CD14-positive monocyte (primary cell): ENCODE data around the gene HS3ST6. TPM values are rescaled to one million over a fixed set of nuclear protein-coding genes. Genes with fewer than 3 reads are reported as not detected.

Source experiments
- DNase-seq, 3 donors: peaks; one replicate each; pipeline ENCODE4 v3.0.0-alpha.2; 2011 to 2022
- H2AFZ ChIP-seq: 2 replicates; pipeline ENCODE4 v1.6.0; 2012; ENCODE audit warnings: mild to moderate bottlenecking, low read depth, low read length, inconsistent platforms; ENCODE audit not compliant: insufficient read depth, poor library complexity, severe bottlenecking
- H3K27ac ChIP-seq, 2 donors: 1 replicate in 1 of 2; 2 replicates in 1 of 2; pipeline ENCODE4 v1.5.1; 2012 to 2013; ENCODE audit warnings: low read length in 2 of 2, control low read depth in 1 of 2, inconsistent platforms in 1 of 2, low read depth in 1 of 2, mild to moderate bottlenecking in 1 of 2
- H3K27me3 ChIP-seq, 2 donors: one replicate each; pipeline versions ENCODE4 v1.6.0 to v1.6.1; 2011 to 2013; ENCODE audit warnings: low read length in 2 of 2; ENCODE audit not compliant: control insufficient read depth in 2 of 2, insufficient read depth in 2 of 2
- H3K36me3 ChIP-seq, 2 donors: replicated peaks in 1 of 2; 1 replicate in 1 of 2; 2 replicates in 1 of 2; pipeline versions ENCODE4 v1.5.1 to v1.6.1; 2012 to 2013; ENCODE audit warnings: low read length in 2 of 2, control low read depth in 1 of 2, inconsistent platforms in 1 of 2, mild to moderate bottlenecking in 1 of 2; ENCODE audit not compliant: insufficient read depth in 2 of 2, control insufficient read depth in 1 of 2
- H3K4me1 ChIP-seq, 2 donors: 1 replicate in 1 of 2; 2 replicates in 1 of 2; pipeline versions ENCODE4 v1.5.1 to v1.6.1; 2012 to 2013; ENCODE audit warnings: low read length in 2 of 2, control low read depth in 1 of 2, inconsistent platforms in 1 of 2, mild to moderate bottlenecking in 1 of 2, moderate library complexity in 1 of 2; ENCODE audit not compliant: insufficient read depth in 2 of 2, control insufficient read depth in 1 of 2
- H3K4me2 ChIP-seq: replicated peaks from 2 replicates; pipeline ENCODE3; 2012; ENCODE audit warnings: low read length, moderate library complexity, mild to moderate bottlenecking; ENCODE audit not compliant: poor library complexity, severe bottlenecking; ENCODE audit errors: extremely low read depth
- H3K4me3 ChIP-seq, 3 experiments: fragments of 200-600 bp in 1 of 3; sonication (generic) in 1 of 3; replicated peaks in 1 of 3; 1 replicate in 2 of 3; 2 replicates in 1 of 3; pipeline ENCODE4 v1.5.1; 2011 to 2013; ENCODE audit warnings: low read length in 3 of 3, mild to moderate bottlenecking in 3 of 3, control low read depth in 2 of 3, low read depth in 2 of 3, inconsistent platforms in 1 of 3, moderate library complexity in 1 of 3
- H3K79me2 ChIP-seq: 2 replicates; pipeline ENCODE4 v1.6.0; 2012; ENCODE audit warnings: mild to moderate bottlenecking, control low read depth, inconsistent platforms, low read length, moderate library complexity; ENCODE audit not compliant: insufficient read depth
- H3K9ac ChIP-seq: 2 replicates; pipeline ENCODE4 v1.6.0; 2017; ENCODE audit warnings: low read length, mild to moderate bottlenecking; ENCODE audit not compliant: insufficient read depth, poor library complexity, severe bottlenecking
- H3K9me3 ChIP-seq, 2 donors: replicated peaks in 1 of 2; 1 replicate in 1 of 2; 2 replicates in 1 of 2; pipeline versions ENCODE4 v1.5.1 to v1.6.1; 2012 to 2013; ENCODE audit warnings: low read length in 2 of 2, control low read depth in 1 of 2; ENCODE audit not compliant: control insufficient read depth in 1 of 2, insufficient read depth in 1 of 2
- H4K20me1 ChIP-seq: 2 replicates; pipeline ENCODE4 v1.6.0; 2012; ENCODE audit warnings: mild to moderate bottlenecking, low read length, control low read depth, moderate library complexity; ENCODE audit not compliant: insufficient read depth
- H3K27ac Mint-ChIP-seq, 7 donors: one replicate each; pipeline ENCODE4 v1.8.0; 2020; ENCODE audit warnings: mild to moderate bottlenecking in 7 of 7, mixed read lengths in 7 of 7, moderate library complexity in 6 of 7, inconsistent platforms in 2 of 7
- H3K27me3 Mint-ChIP-seq, 3 donors: one replicate each; pipeline ENCODE4 v1.8.0; 2021 to 2022; ENCODE audit warnings: low read depth in 3 of 3, mild to moderate bottlenecking in 3 of 3, mixed read lengths in 3 of 3, moderate library complexity in 3 of 3, inconsistent platforms in 1 of 3
- H3K36me3 Mint-ChIP-seq, 2 donors: one replicate each; pipeline ENCODE4 v1.8.0; 2020; ENCODE audit warnings: mixed read lengths in 2 of 2, inconsistent platforms in 1 of 2, mild to moderate bottlenecking in 1 of 2
- H3K4me1 Mint-ChIP-seq: one replicate; pipeline ENCODE4 v1.8.0; 2020; ENCODE audit warnings: mild to moderate bottlenecking, mixed read lengths
- H3K4me3 Mint-ChIP-seq, 2 donors: one replicate each; pipeline ENCODE4 v1.8.0; 2020; ENCODE audit warnings: mild to moderate bottlenecking in 2 of 2, mixed read lengths in 2 of 2, moderate library complexity in 1 of 2
- H3K9me3 Mint-ChIP-seq, 7 donors: one replicate each; pipeline ENCODE4 v1.8.0; 2020 to 2022; ENCODE audit warnings: mixed read lengths in 7 of 7, mild to moderate bottlenecking in 6 of 7, moderate library complexity in 6 of 7, inconsistent platforms in 2 of 7
- CTCF ChIP-seq: fragments of 200-600 bp; IDR thresholded peaks from one replicate; pipeline ENCODE4 v1.8.0; 2022; ENCODE audit warnings: antibody characterized with exemption, mild to moderate bottlenecking
- WGBS: methylation state at CpG from one replicate; pipeline ENCODE4 v1.1.5; 2013; ENCODE audit warnings: missing lambda C conversion rate; ENCODE audit not compliant: insufficient coverage; 5-methylcytosine and 5-hydroxymethylcytosine counted together
- intact Hi-C, 2 donors: fragments of 100-400 bp; cut with micrococcal nuclease; formaldehyde crosslinking; loops; one replicate each; pipeline versions ENCODE4 v1.15.0 to v1.15.1; 2023
- polyA plus RNA-seq, 3 donors: library from polyadenylated mRNA; depleted of rRNA in 1 of 3; unstranded in 2 of 3; stranded (reverse) in 1 of 3; fragments of 300-500 nt in 2 of 3; fragments of >200 nt in 1 of 3; fragmentation: Illumina TruSeq in 2 of 3; gene quantifications; 1 replicate in 2 of 3; 2 replicates in 1 of 3; pipeline ENCODE4 v1.2.3, GENCODE V29; 2012 to 2021
- small RNA-seq: library from RNA; depleted of rRNA; stranded (forward); fragments of <200 nt; gene quantifications from one replicate; pipeline ENCODE3, GENCODE V24; 2012; ENCODE audit warnings: low read depth; ENCODE audit not compliant: insufficient read length

The HS3ST6 gene
- polyA plus RNA-seq, 3 donors: not detected

DNA sequence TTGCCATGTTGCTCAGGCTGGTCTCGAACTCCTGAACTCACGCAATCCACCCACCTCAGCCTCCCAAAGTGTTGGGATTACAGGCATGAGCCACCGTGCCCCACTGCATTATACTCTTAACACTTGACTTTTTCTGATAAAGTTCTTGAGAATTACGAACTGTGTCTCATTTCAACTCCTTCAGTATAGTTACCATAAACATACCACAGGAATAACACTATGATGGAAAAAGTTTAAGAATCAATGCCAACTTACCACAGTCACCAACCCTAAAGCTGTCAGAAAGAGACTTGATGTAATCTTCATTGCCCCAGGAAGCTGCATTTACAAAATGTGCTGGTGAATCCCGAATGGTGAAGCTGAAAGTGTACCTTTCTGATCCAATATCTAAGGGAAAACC lies 56.5 kb downstream of the HS3ST6 start:
- peaks cover 53 to 71% (median 57%) of the 10 kb centered on the region in 3 donors for H3K27me3 Mint-ChIP-seq
- TF ChIP-seq CTCF: no peak
- H3K4me3 Mint-ChIP-seq: peak overlapping the region in 1 of 2 donors; percentile 13
- Histone ChIP-seq H3K9ac (no peak overlapping the region), H2AFZ (no peak overlapping the region), H3K27me3 (peaks cover 29 to 53% of the 10 kb centered on the region in 2 donors), H3K4me3 (no peak overlapping the region), H3K27ac (no peak overlapping the region), H3K4me1 (no peaks in the 10 kb centered on the region), H3K4me2 (no peak overlapping the region), H3K9me3 (no peaks in the 10 kb centered on the region), H4K20me1 (no peaks in the 10 kb centered on the region), H3K36me3 (no peaks in the 10 kb centered on the region), H3K79me2 (no peaks in the 10 kb centered on the region)
- no peak overlapping the region for H3K27ac Mint-ChIP-seq
- intact Hi-C loops: loop anchor here in 1 of 2 donors (5.0 kb wide), 1 partner anchor 291 kb away; no protein-coding TSS in a partner anchor
- H3K36me3 Mint-ChIP-seq: no peaks in the 10 kb centered on the region
- no peak for DNase-seq
- H3K4me1 Mint-ChIP-seq: no peaks in the 10 kb centered on the region
- WGBS: 83% methylated on average over 1 of the region's 5 CpGs
- H3K9me3 Mint-ChIP-seq: peaks cover 0 to 4% (median 0%) of the 10 kb centered on the region in 7 donors

Small RNAs within 50 kb of the gene (small RNA-seq; reads per million reads assigned to genes)
- gene SNORA10: not detected
- not detected for gene SNORA64

Other genes with a start within 250 kb of the HS3ST6 start
- gene JPT2, start 240.1 kb downstream of the HS3ST6 start, polyA plus RNA-seq: 1 to 10 TPM; 5.4 to 7.5 (median 5.8) TPM
- gene MAPK8IP3, start 212.2 kb downstream of the HS3ST6 start, polyA plus RNA-seq: 100 to 1,000 TPM in 1 of 3 donors, 1 to 10 TPM in 2; 1.1 to 185 (median 2.1) TPM
- gene NME3, start 146.9 kb downstream of the HS3ST6 start, polyA plus RNA-seq: 10 to 100 TPM; 57.7 to 80.2 (median 74.7) TPM
- 10 to 100 TPM in 1 of 3 donors, under 1 TPM in 2; 0.26 to 36.6 (median 0.48) TPM for gene EME2, start 145.6 kb downstream of the HS3ST6 start, polyA plus RNA-seq
- 100 to 1,000 TPM in 2 of 3 donors, 10 to 100 TPM in 1; 34.5 to 137 (median 109) TPM for gene MRPS34, start 145.3 kb downstream of the HS3ST6 start, polyA plus RNA-seq
- 100 to 1,000 TPM in 1 of 3 donors, 10 to 100 TPM in 2; 36.8 to 151 (median 40.2) TPM for gene SPSB3, start 135.8 kb downstream of the HS3ST6 start, polyA plus RNA-seq
- gene NUBP2, start 135.5 kb downstream of the HS3ST6 start, polyA plus RNA-seq: 10 to 100 TPM; 34.4 to 69.5 (median 57.9) TPM
- under 1 TPM in 1 of 3 donors, not detected in 2; 0.07 TPM for gene IGFALS, start 124.7 kb downstream of the HS3ST6 start, polyA plus RNA-seq
- gene HAGH, start 91.6 kb downstream of the HS3ST6 start, polyA plus RNA-seq: 10 to 100 TPM; 42.6 to 82.1 (median 47.7) TPM
- gene FAHD1, start 91.2 kb downstream of the HS3ST6 start, polyA plus RNA-seq: 10 to 100 TPM in 2 of 3 donors, 1 to 10 TPM in 1; 7.5 to 24.9 (median 17.3) TPM
- gene MEIOB, start 46.3 kb downstream of the HS3ST6 start, polyA plus RNA-seq: not detected
- 100 to 1,000 TPM; 116 to 427 (median 416) TPM for gene MSRB1, start 24.8 kb upstream of the HS3ST6 start, polyA plus RNA-seq
- gene RPL3L, start 36.3 kb upstream of the HS3ST6 start, polyA plus RNA-seq: not detected
- 100 to 1,000 TPM; 121 to 215 (median 186) TPM for gene NDUFB10, start 41.1 kb upstream of the HS3ST6 start, polyA plus RNA-seq
- gene RPS2, start 46.4 kb upstream of the HS3ST6 start, polyA plus RNA-seq: 1,000 to 10,000 TPM; 1,849 to 2,136 (median 1,893) TPM
- not detected for gene RNF151, start 48.4 kb upstream of the HS3ST6 start, polyA plus RNA-seq
- gene TBL3, start 53.6 kb upstream of the HS3ST6 start, polyA plus RNA-seq: 10 to 100 TPM; 33.9 to 37.8 (median 36.0) TPM
- gene NOXO1, start 63.1 kb upstream of the HS3ST6 start, polyA plus RNA-seq: under 1 TPM in 1 of 3 donors, not detected in 2; 0.09 TPM
- gene GFER, start 65.8 kb upstream of the HS3ST6 start, polyA plus RNA-seq: 10 to 100 TPM in 2 of 3 donors, 1 to 10 TPM in 1; 8.1 to 22.7 (median 22.4) TPM
- gene SYNGR3, start 71.6 kb upstream of the HS3ST6 start, polyA plus RNA-seq: under 1 TPM in 2 of 3 donors, not detected in 1; 0.20 to 0.29 TPM
- 10 to 100 TPM in 1 of 3 donors, 1 to 10 TPM in 2; 1.4 to 42.1 (median 1.5) TPM for gene ZNF598, start 91.4 kb upstream of the HS3ST6 start, polyA plus RNA-seq
- not detected for gene NPW, start 101.4 kb upstream of the HS3ST6 start, polyA plus RNA-seq
- gene NHERF2, start 108.5 kb upstream of the HS3ST6 start, polyA plus RNA-seq: 1 to 10 TPM in 1 of 3 donors, under 1 TPM in 2; 0.66 to 8.2 (median 0.78) TPM
- gene NTHL1, start 129.4 kb upstream of the HS3ST6 start, polyA plus RNA-seq: 10 to 100 TPM in 1 of 3 donors, 1 to 10 TPM in 2; 9.2 to 22.4 (median 9.6) TPM
- 10 to 100 TPM; 11.7 to 95.1 (median 20.8) TPM for gene TSC2, start 129.6 kb upstream of the HS3ST6 start, polyA plus RNA-seq
- gene PKD1, start 217.5 kb upstream of the HS3ST6 start, polyA plus RNA-seq: 10 to 100 TPM in 1 of 3 donors, 1 to 10 TPM in 1, under 1 TPM in 1; 0.22 to 53.8 (median 1.6) TPM
- gene RAB26, start 230.2 kb upstream of the HS3ST6 start, polyA plus RNA-seq: not detected
- gene TRAF7, start 237.4 kb upstream of the HS3ST6 start, polyA plus RNA-seq: 10 to 100 TPM in 1 of 3 donors, 1 to 10 TPM in 2; 5.9 to 41.9 (median 6.7) TPM